OCI-LY1 (cell line): ENCODE measurements around the gene KLHL5.

ENCODE experiments used
- H2AFZ ChIP-seq: fragments of 200-600 bp; sonication (generic), shearing (Covaris generic); 2 replicates; pipeline ENCODE4 v1.6.0; 2014; ENCODE audit warnings: antibody characterized with exemption, mild to moderate bottlenecking, low read length
- H3F3A ChIP-seq: fragments of 200-600 bp; sonication (generic), shearing (Covaris generic); 2 replicates; pipeline ENCODE4 v1.6.0; 2014; ENCODE audit warnings: mild to moderate bottlenecking, antibody characterized with exemption, low read length, moderate library complexity; ENCODE audit not compliant: insufficient read depth
- H3K27ac ChIP-seq: fragments of 200-600 bp; sonication (generic); 2 replicates; pipeline ENCODE4 v1.5.1; 2014; ENCODE audit warnings: low read length, mixed run types, mild to moderate bottlenecking, low read depth; ENCODE audit not compliant: poor library complexity, severe bottlenecking
- H3K27me3 ChIP-seq: fragments of 200-600 bp; sonication (generic); 2 replicates; pipeline ENCODE4 v1.6.0; 2014; ENCODE audit warnings: antibody characterized with exemption, mild to moderate bottlenecking, low read length, moderate library complexity; ENCODE audit not compliant: insufficient read depth
- H3K36me3 ChIP-seq: fragments of 200-600 bp; sonication (generic); 2 replicates; pipeline ENCODE4 v1.6.1; 2014; ENCODE audit warnings: mild to moderate bottlenecking, antibody characterized with exemption, low read length, moderate library complexity, mixed read lengths; ENCODE audit not compliant: insufficient read depth
- H3K4me1 ChIP-seq: fragments of 200-600 bp; sonication (generic); 2 replicates; pipeline ENCODE4 v1.5.1; 2014; ENCODE audit warnings: mild to moderate bottlenecking, low read length, moderate library complexity; ENCODE audit not compliant: insufficient read depth, severe bottlenecking
- H3K4me2 ChIP-seq: fragments of 200-600 bp; sonication (generic), shearing (Covaris generic); 2 replicates; pipeline ENCODE4 v1.6.1; 2014; ENCODE audit warnings: low read length
- H3K4me3 ChIP-seq: fragments of 200-600 bp; sonication (generic); 2 replicates; pipeline ENCODE4 v1.5.1; 2014; ENCODE audit warnings: low read length, low read depth, mild to moderate bottlenecking, mixed read lengths; ENCODE audit not compliant: poor library complexity, severe bottlenecking
- H3K79me2 ChIP-seq: fragments of 200-600 bp; shearing (Covaris generic); 2 replicates; pipeline ENCODE4 v1.6.1; 2016; ENCODE audit warnings: mixed run types, low read length, mixed read lengths; ENCODE audit not compliant: insufficient read depth
- H3K9ac ChIP-seq: fragments of 200-600 bp; sonication (generic), shearing (Covaris generic); 2 replicates; pipeline ENCODE4 v1.6.1; 2014; ENCODE audit warnings: mild to moderate bottlenecking, low read length, mixed read lengths
- H3K9me2 ChIP-seq: fragments of 200-600 bp; sonication (generic), shearing (Covaris generic); 2 replicates; pipeline ENCODE4 v1.6.1; 2014; ENCODE audit warnings: low read depth, mild to moderate bottlenecking, low read length, mixed read lengths
- H3K9me3 ChIP-seq: fragments of 200-600 bp; shearing (Covaris generic); 2 replicates; pipeline ENCODE4 v1.6.1; 2014; ENCODE audit warnings: low read length, mixed read lengths
- H4K20me1 ChIP-seq: fragments of 200-600 bp; sonication (generic), shearing (Covaris generic); 2 replicates; pipeline ENCODE4 v1.6.0; 2016; ENCODE audit warnings: mild to moderate bottlenecking, low read length; ENCODE audit not compliant: insufficient read depth
- EZH2 ChIP-seq: fragments of 200-600 bp; sonication (generic), shearing (Covaris generic); IDR thresholded peaks from 2 replicates; pipeline ENCODE4 v1.8.0; 2017; ENCODE audit warnings: borderline replicate concordance, mixed run types, mild to moderate bottlenecking, antibody characterized with exemption, low read length, moderate library complexity, mixed read lengths
- TF ChIP-seq, protein P1 (sequence below): fragments of 200-600 bp; sonication (generic), shearing (Covaris generic); IDR thresholded peaks from 2 replicates; pipeline ENCODE4 v1.5.1; 2017; ENCODE audit warnings: mild to moderate bottlenecking, antibody characterized with exemption, low read length, moderate library complexity, mixed read lengths

Gene KLHL5

DNA sequence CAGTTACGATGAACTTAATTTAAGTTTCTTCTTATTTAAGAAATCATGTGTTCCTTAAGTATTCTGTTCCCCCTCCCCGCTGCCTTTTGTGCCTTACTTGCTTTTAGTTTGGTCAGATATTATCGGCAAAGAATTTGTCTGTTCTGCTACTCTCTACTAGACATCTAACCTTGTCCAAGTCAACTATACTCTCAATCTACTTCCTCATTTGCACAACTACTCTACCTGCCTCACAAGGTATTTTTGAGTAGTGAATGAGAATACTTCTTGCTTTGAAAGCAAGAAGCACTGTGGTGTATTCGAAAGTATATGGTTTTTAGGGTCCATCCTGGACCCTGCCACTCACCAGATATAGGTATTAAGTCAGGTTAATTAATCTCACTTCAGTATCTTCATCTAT lies 8.0 kb upstream of the KLHL5 start:
- H4K20me1 ChIP-seq = no peaks in the 10 kb centered on the region
- no peaks in the 10 kb centered on the region for H3K9me3 ChIP-seq

GRCh38 chr4:39054497-39054896 lies 7.5 kb upstream of the KLHL5 start:
- H3K4me3 ChIP-seq = no peak overlapping the region
- H3F3A ChIP-seq = no peaks in the 10 kb centered on the region
- H3K4me2 ChIP-seq = no peak overlapping the region; the same call in 1 of the 2 replicates
- no peaks in the 10 kb centered on the region for H3K9me3 ChIP-seq
- H3K4me1 ChIP-seq = peaks cover 43% of the 10 kb centered on the region
- H2AFZ ChIP-seq = no peak overlapping the region
- H3K27me3 ChIP-seq = no peaks in the 10 kb centered on the region
- no peak overlapping the region for H3K27ac ChIP-seq
- H3K9ac ChIP-seq = no peak overlapping the region
- no peaks in the 10 kb centered on the region for H3K9me2 ChIP-seq
- H3K79me2 ChIP-seq = peaks cover 95% of the 10 kb centered on the region
- peaks cover 5% of the 10 kb centered on the region; the same call in 1 of the 2 replicates for H3K36me3 ChIP-seq
- no peaks in the 10 kb centered on the region for H4K20me1 ChIP-seq
- no peak for TF ChIP-seq EZH2
- TF ChIP-seq, protein P1, sequence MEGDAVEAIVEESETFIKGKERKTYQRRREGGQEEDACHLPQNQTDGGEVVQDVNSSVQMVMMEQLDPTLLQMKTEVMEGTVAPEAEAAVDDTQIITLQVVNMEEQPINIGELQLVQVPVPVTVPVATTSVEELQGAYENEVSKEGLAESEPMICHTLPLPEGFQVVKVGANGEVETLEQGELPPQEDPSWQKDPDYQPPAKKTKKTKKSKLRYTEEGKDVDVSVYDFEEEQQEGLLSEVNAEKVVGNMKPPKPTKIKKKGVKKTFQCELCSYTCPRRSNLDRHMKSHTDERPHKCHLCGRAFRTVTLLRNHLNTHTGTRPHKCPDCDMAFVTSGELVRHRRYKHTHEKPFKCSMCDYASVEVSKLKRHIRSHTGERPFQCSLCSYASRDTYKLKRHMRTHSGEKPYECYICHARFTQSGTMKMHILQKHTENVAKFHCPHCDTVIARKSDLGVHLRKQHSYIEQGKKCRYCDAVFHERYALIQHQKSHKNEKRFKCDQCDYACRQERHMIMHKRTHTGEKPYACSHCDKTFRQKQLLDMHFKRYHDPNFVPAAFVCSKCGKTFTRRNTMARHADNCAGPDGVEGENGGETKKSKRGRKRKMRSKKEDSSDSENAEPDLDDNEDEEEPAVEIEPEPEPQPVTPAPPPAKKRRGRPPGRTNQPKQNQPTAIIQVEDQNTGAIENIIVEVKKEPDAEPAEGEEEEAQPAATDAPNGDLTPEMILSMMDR = no peak

More for the DNA sequence above, 8.0 kb upstream of the KLHL5 start:
- no peak for TF ChIP-seq EZH2
- TF ChIP-seq, protein P1 = no peak
- no peaks in the 10 kb centered on the region for H3F3A ChIP-seq
- peaks cover 95% of the 10 kb centered on the region for H3K79me2 ChIP-seq
- peak overlapping the region; percentile 3 for H3K27ac ChIP-seq
- no peaks in the 10 kb centered on the region for H3K27me3 ChIP-seq
- no peak overlapping the region for H2AFZ ChIP-seq
- peaks cover 43% of the 10 kb centered on the region for H3K4me1 ChIP-seq
- no peak overlapping the region for H3K4me3 ChIP-seq
- no peaks in the 10 kb centered on the region for H3K9me2 ChIP-seq
- peaks cover 5% of the 10 kb centered on the region; the same call in 1 of the 2 replicates for H3K36me3 ChIP-seq
- no peak overlapping the region; the same call in 1 of the 2 replicates for H3K9ac ChIP-seq
- H3K4me2 ChIP-seq = peak overlapping the region; percentile 39

DNA sequence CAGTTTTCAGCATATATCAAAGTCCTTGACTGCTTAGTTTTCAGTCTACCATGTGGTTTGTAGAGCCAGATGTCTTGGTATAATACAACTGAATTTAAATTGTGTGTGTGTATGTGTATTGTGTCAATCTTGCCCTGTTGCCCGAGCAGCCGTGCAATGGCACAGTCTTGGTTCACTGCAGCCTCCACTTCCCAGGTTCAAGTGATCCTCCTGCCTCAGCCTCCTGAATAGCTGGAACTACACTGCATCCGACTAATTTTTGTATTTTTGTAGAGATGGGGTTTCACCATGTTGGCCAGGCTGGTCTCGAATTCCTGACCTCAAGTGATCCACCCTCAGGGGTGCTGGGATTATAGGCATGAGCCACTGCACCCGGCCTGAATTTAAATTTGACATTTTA lies 6.0 kb upstream of the KLHL5 start:
- Histone ChIP-seq H3K4me2 (no peak overlapping the region), H3K9ac (no peak overlapping the region), H3K79me2 (peaks cover 99% of the 10 kb centered on the region), H3K36me3 (no peaks in the 10 kb centered on the region; the same call in 1 of the 2 replicates), H3K4me3 (no peak overlapping the region), H3K27me3 (no peaks in the 10 kb centered on the region), H2AFZ (no peak overlapping the region), H4K20me1 (no peaks in the 10 kb centered on the region), H3K27ac (no peak overlapping the region), H3K9me3 (no peaks in the 10 kb centered on the region), H3K4me1 (peaks cover 37% of the 10 kb centered on the region), H3K9me2 (no peaks in the 10 kb centered on the region), H3F3A (no peaks in the 10 kb centered on the region)
- no peak for TF ChIP-seq EZH2
- TF ChIP-seq, protein P1 = no peak
